MM.1S (cell line): Measurements from ENCODE around the gene MAPK10.
A peak's percentile ranks its signal among the peaks of the same experiment; 100 is the strongest.

ENCODE experiments used
- DNase-seq: peaks from one replicate; pipeline ENCODE4 v3.0.0-alpha.2; 2015
- H2AFZ ChIP-seq: fragments of 300-600 bp; sonication (generic); 2 replicates; pipeline ENCODE4 v1.6.0; 2016; ENCODE audit warnings: antibody characterized with exemption, low read length
- H3F3A ChIP-seq: fragments of 300-600 bp; sonication (generic); 2 replicates; pipeline ENCODE4 v1.6.1; 2016; ENCODE audit warnings: mild to moderate bottlenecking, antibody characterized with exemption, low read length, moderate library complexity, mixed read lengths; ENCODE audit not compliant: insufficient read depth
- H3K27ac ChIP-seq: fragments of 300-600 bp; sonication (generic); 2 replicates; pipeline ENCODE4 v1.5.1; 2016; ENCODE audit warnings: mild to moderate bottlenecking, low read length
- H3K27me3 ChIP-seq: fragments of 300-600 bp; sonication (generic); replicated peaks from 2 replicates; pipeline ENCODE4 v1.6.0; 2016; ENCODE audit warnings: low read length; ENCODE audit not compliant: insufficient read depth
- H3K36me3 ChIP-seq: fragments of 300-600 bp; sonication (generic); replicated peaks from 2 replicates; pipeline ENCODE4 v1.6.1; 2016; ENCODE audit warnings: mild to moderate bottlenecking, low read length, mixed read lengths; ENCODE audit not compliant: insufficient read depth
- H3K4me1 ChIP-seq: fragments of 300-600 bp; sonication (generic); 2 replicates; pipeline ENCODE4 v1.6.1; 2016; ENCODE audit warnings: low read length, mixed read lengths
- H3K4me2 ChIP-seq: fragments of 300-600 bp; sonication (generic); 2 replicates; pipeline ENCODE4 v1.6.0; 2016; ENCODE audit warnings: low read depth, low read length
- H3K4me3 ChIP-seq: fragments of 300-600 bp; sonication (generic); 2 replicates; pipeline ENCODE4 v1.5.1; 2016; ENCODE audit warnings: low read length, mixed read lengths
- H3K79me2 ChIP-seq: fragments of 300-600 bp; sonication (generic); 2 replicates; pipeline ENCODE4 v1.6.1; 2016; ENCODE audit warnings: mixed run types, low read length, mixed read lengths
- H3K9ac ChIP-seq: fragments of 300-600 bp; sonication (generic); 2 replicates; pipeline ENCODE4 v1.6.1; 2016; ENCODE audit warnings: low read length, mixed read lengths
- H3K9me2 ChIP-seq: fragments of 300-600 bp; sonication (generic); replicated peaks from 2 replicates; pipeline ENCODE4 v1.6.1; 2016; ENCODE audit warnings: mild to moderate bottlenecking, low read length, mixed read lengths; ENCODE audit not compliant: insufficient read depth
- H3K9me3 ChIP-seq: fragments of 300-600 bp; sonication (generic); replicated peaks from 2 replicates; pipeline ENCODE4 v1.6.1; 2016; ENCODE audit warnings: mild to moderate bottlenecking, low read length, mixed read lengths; ENCODE audit not compliant: insufficient read depth
- H4K20me1 ChIP-seq: fragments of 300-600 bp; sonication (generic); 2 replicates; pipeline ENCODE4 v1.6.1; 2016; ENCODE audit warnings: mild to moderate bottlenecking, low read length, moderate library complexity, mixed read lengths; ENCODE audit not compliant: insufficient read depth
- CTCF ChIP-seq: fragments of 300-600 bp; sonication (generic); IDR thresholded peaks from 2 replicates; pipeline ENCODE4 v1.5.1; 2016; ENCODE audit warnings: antibody characterized with exemption, low read length, mixed read lengths
- EZH2 ChIP-seq: fragments of 300-600 bp; sonication (generic); optimal IDR thresholded peaks from 2 replicates; pipeline ENCODE3; 2017; ENCODE audit warnings: low read depth, mild to moderate bottlenecking, antibody characterized with exemption, low read length, mixed read lengths
- EZH2phosphoT487 ChIP-seq: fragments of 300-600 bp; sonication (generic); IDR thresholded peaks from 2 replicates; pipeline ENCODE4 v1.6.1; 2018; ENCODE audit warnings: antibody characterized with exemption, low read length

Gene MAPK10

GRCh38 chr4:86386201-86386600 is 26.3 kb upstream of the MAPK10 start:
- Histone ChIP-seq H3K4me2 (no peak overlapping the region), H3F3A (no peaks in the 10 kb centered on the region), H3K79me2 (no peaks in the 10 kb centered on the region), H4K20me1 (no peaks in the 10 kb centered on the region), H3K4me3 (no peak overlapping the region), H3K36me3 (no peaks in the 10 kb centered on the region), H3K9me2 (no peaks in the 10 kb centered on the region), H2AFZ (no peak overlapping the region), H3K4me1 (no peaks in the 10 kb centered on the region), H3K9ac (no peak overlapping the region), H3K27me3 (no peaks in the 10 kb centered on the region), H3K27ac (no peak overlapping the region), H3K9me3 (no peaks in the 10 kb centered on the region)
- no peak for DNase-seq
- no peak for TF ChIP-seq CTCF
- no peak for TF ChIP-seq EZH2phosphoT487
- no peak for TF ChIP-seq EZH2

DNA sequence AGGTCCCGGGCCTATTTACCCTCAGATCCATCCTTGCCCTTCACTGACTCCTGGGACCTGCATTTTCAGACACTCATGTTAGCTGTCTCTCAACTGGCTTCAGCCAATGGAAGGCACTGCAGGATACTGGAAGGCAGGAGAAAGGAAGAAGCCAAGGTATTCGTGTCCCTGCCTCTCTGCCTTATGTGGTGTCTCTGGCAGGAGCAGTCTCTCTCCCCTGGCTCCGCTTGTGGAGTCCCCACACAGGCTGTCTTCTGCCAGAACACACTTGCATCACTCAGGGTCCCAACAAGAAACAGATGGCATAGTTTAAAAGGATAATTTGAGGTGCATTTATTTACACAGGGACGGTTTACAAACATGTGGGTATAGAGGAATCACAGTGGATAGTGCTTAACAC is 21.6 kb upstream of the MAPK10 start:
- no peak overlapping the region for H3K4me3 ChIP-seq
- no peaks in the 10 kb centered on the region for H3F3A ChIP-seq
- H2AFZ ChIP-seq = no peak overlapping the region
- no peak overlapping the region for H3K4me2 ChIP-seq
- DNase-seq = no peak
- no peaks in the 10 kb centered on the region for H3K27me3 ChIP-seq
- H3K4me1 ChIP-seq = 0 out of 2 replicates have a peak, but pooled peaks cover 5% of the 10 kb centered on the region
- H3K9me2 ChIP-seq = no peaks in the 10 kb centered on the region
- no peak overlapping the region for H3K9ac ChIP-seq
- H3K27ac ChIP-seq = no peak overlapping the region
- TF ChIP-seq EZH2phosphoT487 = no peak
- TF ChIP-seq EZH2 = no peak
- no peak for TF ChIP-seq CTCF
- H4K20me1 ChIP-seq = no peaks in the 10 kb centered on the region
- no peaks in the 10 kb centered on the region for H3K36me3 ChIP-seq
- no peaks in the 10 kb centered on the region for H3K9me3 ChIP-seq
- H3K79me2 ChIP-seq = no peaks in the 10 kb centered on the region

DNA sequence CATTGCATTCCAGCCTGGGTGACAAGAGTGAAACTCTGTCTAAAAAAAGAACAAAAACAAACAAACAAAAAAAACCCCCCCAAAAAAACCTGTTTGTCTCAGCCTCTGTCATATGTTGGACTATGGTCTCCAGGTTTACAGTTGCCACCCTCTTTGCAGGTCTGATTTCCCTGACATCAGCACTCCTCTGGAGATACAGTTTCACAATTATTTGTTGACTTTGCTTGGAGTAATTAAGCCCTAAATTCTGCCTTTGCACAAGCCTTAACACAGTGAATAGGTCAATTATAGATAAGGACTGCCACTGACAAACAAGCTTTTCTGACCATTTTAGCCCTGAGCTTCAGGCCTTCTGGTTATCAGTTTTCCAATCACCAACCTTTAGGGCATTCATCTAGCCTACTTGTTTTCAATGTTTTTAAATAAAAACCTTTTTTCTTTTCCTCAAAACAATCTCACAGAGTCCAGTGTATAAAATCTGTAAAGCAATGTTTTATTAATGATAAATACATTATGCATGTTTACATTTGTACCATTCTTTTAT is 20.4 kb upstream of the MAPK10 start:
- Histone ChIP-seq H3K4me2 (no peak overlapping the region), H4K20me1 (no peaks in the 10 kb centered on the region), H3F3A (no peaks in the 10 kb centered on the region), H3K9me3 (no peaks in the 10 kb centered on the region), H3K9ac (no peak overlapping the region), H2AFZ (no peak overlapping the region), H3K4me1 (0 out of 2 replicates have a peak, but pooled peaks cover 5% of the 10 kb centered on the region), H3K79me2 (no peaks in the 10 kb centered on the region), H3K27me3 (no peaks in the 10 kb centered on the region), H3K36me3 (no peaks in the 10 kb centered on the region), H3K27ac (no peak overlapping the region; the same call in 1 of the 2 replicates), H3K9me2 (no peaks in the 10 kb centered on the region), H3K4me3 (no peak overlapping the region)
- peak; percentile 40 for DNase-seq
- TF ChIP-seq CTCF (no peak), EZH2phosphoT487 (no peak), EZH2 (no peak)
